Hindlimb muscle (tissue), 1 donor: ENCODE results near the gene CISH. TPM values are rescaled to one million over a fixed set of nuclear protein-coding genes. Genes with fewer than 3 reads are reported as not detected.

Source experiments
- DNase-seq: peaks from one replicate; pipeline ENCODE4 v3.0.0-alpha.2; 2013
- polyA plus RNA-seq: library from polyadenylated mRNA; unstranded; fragments of 120-200 nt; gene quantifications from one replicate; pipeline ENCODE4 v1.2.1, GENCODE V29; 2013; ENCODE audit not compliant: insufficient read length

The CISH gene
- polyA plus RNA-seq, 1 donor: 16.5 TPM

DNA sequence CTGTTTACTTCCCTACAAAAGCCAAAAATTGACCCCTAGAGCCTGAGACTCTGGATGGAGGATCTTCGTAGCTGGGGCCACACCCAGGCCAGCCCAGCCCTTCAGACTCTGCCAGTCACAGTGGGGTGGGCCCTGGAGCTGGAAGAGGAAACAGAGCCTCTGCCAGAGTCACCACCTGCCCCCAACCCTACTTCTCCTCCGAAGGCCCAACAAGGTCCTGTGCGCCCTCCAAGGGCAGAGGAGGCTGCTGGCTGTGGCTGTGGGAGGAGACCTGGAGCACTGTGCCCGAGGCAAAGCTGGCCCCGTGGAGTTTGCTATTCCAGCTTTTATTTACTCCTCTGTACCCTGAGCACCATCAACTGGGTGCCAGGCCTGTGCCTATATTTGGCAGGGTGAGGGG is 19.0 kb downstream of the CISH start:
- DNase-seq: no peak

- DNase-seq: no peak
Observed at GRCh38 chr3:50591196-50591741, 20.3 kb downstream of the CISH start.

GRCh38 chr3:50588759-50589433 is 22.7 kb downstream of the CISH start:
- no peak for DNase-seq

GRCh38 chr3:50587806-50588758 is 23.5 kb downstream of the CISH start:
- no peak for DNase-seq

DNA sequence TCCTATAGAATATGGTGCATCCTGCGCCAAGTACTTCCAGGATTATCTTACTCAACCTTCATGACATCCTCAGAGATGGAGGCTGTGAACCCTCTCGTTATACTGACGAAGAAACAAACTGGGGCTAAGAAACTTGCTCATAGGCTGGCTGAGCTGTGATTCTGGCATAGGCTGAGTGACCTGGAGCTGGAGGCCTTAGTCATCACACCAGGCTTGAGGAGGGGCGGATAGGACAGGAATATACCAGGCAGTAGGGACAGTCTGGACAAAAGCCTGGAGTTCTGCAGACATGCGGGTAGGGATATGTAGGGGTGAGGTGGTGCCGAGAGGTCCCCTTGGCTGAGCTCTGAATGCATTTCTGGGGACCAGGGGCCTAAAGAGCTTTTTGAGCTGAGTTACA is 24.2 kb downstream of the CISH start:
- DNase-seq: no peak

DNA sequence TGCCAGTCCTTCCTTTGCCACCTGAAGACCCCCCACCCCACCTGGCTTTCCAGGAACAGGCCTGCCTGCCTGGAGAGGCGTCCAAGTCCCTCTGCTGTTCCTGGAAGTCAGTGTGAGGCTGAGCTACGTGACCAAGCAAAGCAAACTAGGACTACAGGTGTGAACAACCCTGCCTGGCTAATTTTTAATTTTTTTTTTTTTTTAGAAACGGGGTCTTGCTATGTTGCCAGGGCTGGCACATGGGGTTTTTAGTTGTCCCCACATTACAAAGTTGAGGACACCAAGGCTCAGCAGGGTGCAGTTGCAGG is 24.9 kb downstream of the CISH start:
- DNase-seq: no peak

GRCh38 chr3:50585919-50586762 is 25.4 kb downstream of the CISH start:
- DNase-seq: no peak

DNA sequence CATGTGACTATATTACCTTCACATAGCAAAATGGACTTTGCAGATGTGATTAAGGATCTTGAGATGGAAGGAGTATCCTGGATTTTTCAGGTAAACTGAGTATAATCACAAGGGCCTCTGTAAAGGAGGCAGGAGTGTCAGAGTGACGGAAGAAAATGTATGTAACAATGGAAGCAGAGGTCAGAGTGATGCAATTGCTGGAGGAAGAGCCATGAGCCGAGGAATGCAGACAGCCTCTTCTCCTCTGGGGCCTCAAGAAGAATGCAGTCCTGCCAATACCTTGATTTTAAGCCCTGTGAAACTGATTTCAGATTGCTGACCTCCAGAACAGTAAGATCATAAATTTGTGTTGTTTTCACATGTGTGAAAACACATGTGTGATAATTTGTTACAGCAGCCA is 27.2 kb downstream of the CISH start:
- no peak for DNase-seq

DNA sequence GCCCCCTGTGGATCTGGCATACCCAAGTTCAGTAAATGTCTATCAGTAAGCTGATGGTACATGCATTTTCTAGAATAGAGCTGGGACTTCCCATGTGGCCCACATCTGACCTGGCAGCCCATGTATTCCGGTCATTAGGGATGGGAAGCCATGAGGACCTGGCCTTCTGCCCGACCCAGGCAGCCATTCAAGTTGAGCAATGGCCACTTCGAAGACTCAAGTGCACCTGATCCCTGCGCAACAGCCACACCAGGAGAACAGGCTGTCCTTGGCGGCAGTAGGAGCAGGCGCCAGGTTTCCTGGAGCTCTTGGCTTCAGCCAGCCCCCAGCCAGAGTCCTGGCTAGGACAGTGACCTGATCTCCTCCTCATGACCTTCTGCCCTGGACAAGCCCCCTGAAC is 27.7 kb downstream of the CISH start:
- DNase-seq: no peak

DNA sequence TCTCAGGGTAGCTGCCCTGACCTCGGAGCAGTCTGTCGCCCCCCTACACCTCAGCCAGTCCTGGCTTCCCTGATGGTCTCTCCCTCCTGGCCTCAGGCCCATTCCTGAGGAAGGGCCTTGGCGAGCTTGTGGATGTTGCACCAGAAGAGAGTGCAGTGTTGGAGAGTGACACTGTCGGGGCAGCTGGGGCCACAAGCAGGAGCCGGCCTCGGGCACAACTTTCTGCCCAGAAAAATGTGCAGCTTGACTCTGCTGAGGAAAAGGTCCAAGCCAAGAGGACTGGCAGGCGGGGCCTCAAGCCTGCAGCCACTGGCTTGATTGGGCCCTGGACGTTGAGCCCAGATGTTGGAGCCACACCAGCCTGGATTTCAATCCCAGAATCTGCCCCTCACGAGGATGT is 29.5 kb downstream of the CISH start:
- DNase-seq: no peak

DNA sequence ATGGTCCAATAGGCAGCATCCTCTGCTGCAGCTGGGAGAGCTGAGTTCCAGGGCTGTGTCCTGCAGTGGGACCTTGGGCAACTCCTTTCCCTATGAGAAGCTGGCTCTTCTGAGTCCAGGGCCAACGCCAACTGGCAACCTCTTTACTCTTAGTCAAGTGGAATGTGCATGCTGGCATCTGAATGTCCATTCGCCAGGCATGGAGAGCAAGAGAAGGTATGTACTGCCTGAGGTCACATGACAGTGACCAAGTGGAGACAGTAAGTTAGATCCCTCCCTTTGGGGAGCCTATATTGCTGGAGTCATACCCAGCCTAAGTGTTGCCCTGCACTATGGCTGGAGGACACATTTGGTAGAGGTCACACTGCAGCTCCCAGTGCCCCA is 30.1 kb downstream of the CISH start:
- DNase-seq: no peak

- DNase-seq: no peak
Observed at GRCh38 chr3:50580683-50581458, 30.7 kb downstream of the CISH start.

DNA sequence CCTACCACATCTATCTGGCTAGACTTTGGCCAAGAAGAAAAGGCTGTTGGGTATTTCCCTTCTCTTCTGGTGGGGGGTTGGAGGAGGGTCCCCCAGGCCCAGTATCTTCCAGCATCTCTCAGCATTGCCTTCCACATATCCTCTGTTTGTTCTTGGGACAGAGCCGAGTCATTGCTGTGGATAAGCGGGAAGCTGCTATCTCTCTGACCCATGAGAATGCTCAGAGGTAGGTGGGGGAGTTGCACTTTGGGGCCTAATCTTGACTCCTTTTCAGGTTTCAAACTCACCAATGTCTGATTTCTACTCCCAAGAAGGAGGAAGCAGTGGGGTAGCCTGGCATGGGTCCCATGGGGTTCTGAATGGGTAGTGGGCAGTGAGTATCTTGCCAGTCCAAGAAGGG is 34.2 kb downstream of the CISH start:
- no peak for DNase-seq

DNA sequence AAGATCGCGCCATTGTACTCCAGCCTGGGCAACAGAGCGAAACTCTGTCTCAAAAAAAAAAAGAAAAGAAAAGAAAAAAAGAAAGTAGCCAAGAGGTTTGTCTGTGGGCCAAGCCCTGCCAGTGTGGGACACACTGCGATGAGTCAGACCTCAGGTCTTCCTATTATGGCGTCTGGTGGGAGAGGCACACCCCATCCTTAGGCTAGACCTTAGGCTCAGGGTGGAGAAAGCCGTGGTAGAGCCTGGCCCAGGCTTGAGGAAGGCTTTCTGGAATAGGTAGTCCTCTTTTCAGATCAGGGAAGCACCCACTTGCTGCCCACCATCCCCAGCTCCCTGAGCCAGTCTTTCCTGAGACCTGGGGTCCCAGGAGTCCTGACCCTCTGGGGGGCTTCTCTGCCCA is 36.2 kb downstream of the CISH start:
- no peak for DNase-seq

DNA sequence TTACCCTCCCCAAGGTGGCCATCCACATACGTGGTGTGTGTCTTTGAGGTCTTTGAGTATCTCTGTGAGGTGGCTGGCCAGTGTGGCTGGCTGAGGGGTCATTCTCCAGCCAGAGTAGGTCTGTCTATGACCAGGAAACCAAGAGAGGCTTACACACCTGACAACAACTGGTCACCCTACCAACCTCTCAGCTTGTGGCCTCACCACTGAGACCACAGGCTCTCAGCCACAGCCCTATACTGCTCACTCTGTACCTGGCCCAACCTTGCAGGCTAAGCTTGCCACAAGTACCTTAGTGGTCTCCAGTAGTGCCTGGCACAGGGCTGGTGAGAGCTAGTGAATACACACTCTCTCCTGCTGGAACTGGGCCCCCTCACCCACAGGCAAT is 37.1 kb downstream of the CISH start:
- no peak for DNase-seq

DNA sequence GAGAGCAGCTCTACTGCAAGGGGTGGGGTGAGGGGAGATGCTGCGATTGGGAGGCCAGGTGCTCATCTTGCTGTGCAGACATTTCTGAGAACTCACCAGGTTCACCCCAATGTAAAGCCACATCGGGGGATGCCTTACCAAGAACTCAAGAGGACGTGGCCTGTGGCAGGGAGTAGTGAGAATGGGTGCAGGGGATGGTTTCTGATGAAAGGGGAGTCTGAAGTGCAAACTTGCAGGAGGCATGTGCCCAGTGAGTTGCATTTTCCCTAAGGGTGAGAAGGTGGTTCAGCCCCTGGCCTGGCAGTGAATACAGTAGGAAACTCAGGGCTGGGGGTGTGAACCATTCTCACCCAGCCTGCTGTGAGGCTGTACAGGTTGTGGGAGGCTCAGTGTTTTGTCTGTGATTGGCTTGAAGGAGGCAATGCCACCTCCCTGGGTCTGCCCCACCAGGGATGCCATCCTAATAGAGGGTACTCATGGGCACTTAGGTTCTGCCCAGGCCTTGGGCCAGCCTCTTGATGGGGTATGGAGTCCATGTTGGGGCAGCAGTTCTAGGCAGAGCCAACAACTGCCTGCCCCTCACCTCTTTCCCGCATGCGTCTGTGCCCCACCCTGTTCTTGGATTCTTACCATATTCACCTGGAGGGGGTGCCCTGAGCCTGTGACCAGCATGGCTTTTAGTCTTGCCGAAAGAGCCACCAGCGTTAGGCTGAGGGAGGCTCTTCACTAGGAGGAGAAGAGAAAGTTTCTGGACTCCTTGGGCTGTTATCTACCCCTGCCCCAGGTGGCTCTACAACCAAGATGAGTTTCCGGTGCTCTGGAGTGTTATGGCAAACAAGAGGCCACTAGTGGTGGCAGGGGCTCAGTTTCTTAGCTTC is 37.8 kb downstream of the CISH start:
- no peak for DNase-seq

DNA sequence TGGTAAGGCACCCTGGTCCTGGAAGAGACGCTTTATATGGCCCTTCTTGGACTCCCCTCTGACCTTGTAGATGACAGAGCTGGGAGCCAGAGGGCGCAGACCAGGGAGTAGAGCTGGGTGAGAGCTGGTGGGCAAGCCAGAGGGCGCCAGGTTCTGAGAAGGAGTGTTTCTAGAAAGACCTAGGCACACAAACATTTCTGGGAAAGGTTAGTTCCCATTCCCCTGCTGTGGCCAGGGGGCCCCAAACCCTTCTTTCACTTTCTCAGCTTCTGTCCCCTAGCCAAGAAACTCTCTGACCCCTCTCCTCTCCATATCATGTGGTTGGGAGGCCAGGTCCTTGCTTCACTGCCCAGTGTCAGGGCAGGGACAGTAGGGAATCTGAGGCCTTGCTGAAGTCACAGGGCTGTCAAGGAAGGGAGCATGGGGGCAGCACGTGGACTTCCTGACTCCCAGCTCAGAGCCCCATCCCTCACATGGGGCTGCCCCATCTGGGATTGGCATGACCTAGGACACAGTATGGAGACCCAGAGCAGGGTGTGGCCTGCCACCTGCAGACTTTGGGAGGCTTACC is 38.7 kb downstream of the CISH start:
- DNase-seq: no peak

GRCh38 chr3:50572158-50572557 is 39.4 kb downstream of the CISH start:
- DNase-seq: peak; percentile 64

DNA sequence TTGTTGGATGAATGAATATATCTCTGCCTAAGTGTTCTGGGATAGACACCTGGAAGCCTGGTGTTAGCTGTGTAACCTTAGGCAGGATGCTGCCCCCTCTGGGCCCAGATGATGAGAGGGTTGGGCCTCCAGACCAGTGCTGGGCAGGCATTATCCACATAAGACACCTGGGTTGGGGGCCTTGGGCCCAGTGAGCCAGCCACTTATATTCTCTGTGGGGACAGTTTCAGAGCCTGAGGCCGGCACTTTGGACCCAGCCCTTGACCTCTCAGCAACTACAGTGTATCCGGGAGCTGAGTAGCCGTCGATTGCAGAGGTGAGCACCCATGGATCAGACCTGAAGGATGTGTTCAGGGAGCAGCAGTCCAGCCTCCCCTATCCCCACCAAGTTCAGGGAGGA is 40.1 kb downstream of the CISH start:
- DNase-seq: no peak

GRCh38 chr3:50570508-50571279 is 40.9 kb downstream of the CISH start:
- no peak for DNase-seq
